HG02763 (cell line): ENCODE data around the gene VMAC.

Source experiments
- ATAC-seq: cut with Tn5 transposase; IDR thresholded peaks from one replicate; pipeline ENCODE4 v1.9.1; 2021; ENCODE audit warnings: mild to moderate bottlenecking, moderate library complexity; ENCODE audit not compliant: unreplicated experiment

The VMAC gene

DNA sequence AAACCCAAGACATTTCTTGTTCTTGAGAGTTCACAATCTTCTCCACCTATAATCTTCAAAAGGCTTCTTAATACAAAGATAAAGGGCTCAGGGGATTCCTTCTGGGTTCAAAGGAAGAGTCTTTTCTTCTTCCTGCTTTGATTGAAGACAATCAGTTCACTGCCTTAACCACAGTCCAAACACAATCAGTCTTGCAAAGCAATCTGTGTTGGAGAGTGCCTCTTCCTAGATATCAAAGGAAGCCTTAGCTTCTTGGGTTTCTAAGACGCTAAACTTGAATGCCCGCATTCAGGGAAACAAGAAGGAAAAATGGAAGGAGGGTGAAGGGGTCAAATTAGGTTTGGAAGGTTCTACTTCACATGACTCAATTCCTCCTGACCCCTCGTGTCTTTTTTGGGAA, 46.1 kb downstream of the VMAC start:
- no peak for ATAC-seq

GRCh38 chr19:5951338-5951861, 46.7 kb downstream of the VMAC start:
- ATAC-seq, result no peak

- no peak for ATAC-seq
Measured at GRCh38 chr19:5952193-5953029, 47.7 kb downstream of the VMAC start.

GRCh38 chr19:5953030-5953589, 48.4 kb downstream of the VMAC start:
- ATAC-seq, result no peak

GRCh38 chr19:5953680-5954213, 49.1 kb downstream of the VMAC start:
- ATAC-seq, result no peak

GRCh38 chr19:5954293-5954692, 49.6 kb downstream of the VMAC start:
- no peak for ATAC-seq

- ATAC-seq, result no peak
Measured at GRCh38 chr19:5955636-5955935, 50.9 kb downstream of the VMAC start.

DNA sequence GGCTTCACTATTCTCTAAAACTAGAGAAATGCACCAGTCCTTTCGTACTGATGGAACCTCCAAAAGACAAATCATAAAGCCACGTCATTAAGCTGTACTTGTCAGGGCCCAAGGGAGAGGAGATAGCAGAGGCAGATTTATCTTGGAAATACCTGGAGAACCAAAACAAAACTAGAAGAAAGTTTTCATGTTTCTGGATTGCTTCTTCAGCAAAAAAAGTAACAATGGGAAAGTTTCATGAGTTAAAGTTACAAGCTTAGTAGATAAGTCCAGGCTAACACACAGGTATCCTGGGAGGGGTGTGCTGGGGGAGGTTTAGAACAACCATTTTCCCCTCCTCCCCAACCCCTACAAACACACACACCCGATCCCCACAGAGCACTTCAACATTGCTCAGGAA, 51.7 kb downstream of the VMAC start:
- no peak for ATAC-seq

GRCh38 chr19:5956728-5957127, 52.1 kb downstream of the VMAC start:
- no peak for ATAC-seq

GRCh38 chr19:5957170-5957569, 52.5 kb downstream of the VMAC start:
- no peak for ATAC-seq

- no peak for ATAC-seq
Measured at GRCh38 chr19:5958074-5958850, 53.6 kb downstream of the VMAC start.

- no peak for ATAC-seq
Measured at GRCh38 chr19:5958851-5959122, 54.1 kb downstream of the VMAC start.

DNA sequence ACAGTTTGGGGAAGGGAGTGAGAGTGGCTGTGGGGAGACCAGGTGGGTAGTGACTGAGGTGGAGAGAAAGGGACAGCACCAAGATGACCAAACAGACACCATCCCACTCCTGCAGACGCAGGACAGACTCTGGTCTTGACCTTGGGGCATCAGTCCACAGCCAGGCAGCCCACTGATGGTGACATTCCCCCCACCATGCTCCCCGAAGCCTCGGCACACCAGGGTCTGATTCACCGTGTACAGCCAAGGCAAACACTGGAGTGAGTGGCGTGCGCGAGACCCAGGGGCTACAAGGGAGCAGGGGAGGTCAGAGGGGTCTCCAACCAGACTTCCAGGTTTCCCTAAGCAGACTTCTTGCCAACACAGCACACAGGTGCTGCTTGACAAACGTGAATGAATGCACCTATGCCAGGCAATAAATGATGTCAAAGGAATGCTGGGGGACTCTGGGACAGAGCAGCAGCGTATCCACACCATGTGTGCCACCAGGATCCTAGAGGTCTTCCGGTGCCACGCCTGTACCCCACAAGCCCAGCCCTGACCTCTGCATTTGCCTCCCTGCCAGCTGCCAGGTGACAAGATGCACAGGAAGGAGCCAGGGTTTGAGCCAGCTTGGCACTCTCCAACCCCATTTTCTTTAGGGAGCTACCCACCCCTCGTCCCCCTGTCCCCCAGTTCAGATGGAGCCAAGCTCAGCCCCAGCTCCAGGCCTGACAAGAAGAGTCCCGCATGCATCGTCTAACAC, 54.8 kb downstream of the VMAC start:
- no peak for ATAC-seq
